Natural killer cell (primary cell): ENCODE results near the gene GULP1. TPM values are rescaled to one million over a fixed set of nuclear protein-coding genes. Genes with fewer than 3 reads are reported as not detected.

ENCODE experiments used
- ATAC-seq, 3 donors: fragments of 150-1000 bp in 2 of 3; fragments of 200-7000 bp in 1 of 3; cut with Tn5 transposase; 1 replicate in 1 of 3; 2 replicates in 2 of 3; pipeline ENCODE4 v1.10.0; 2021; ENCODE audit warnings: mild to moderate bottlenecking in 2 of 3, moderate library complexity in 2 of 3
- DNase-seq, 2 donors: peaks; one replicate each; pipeline versions ENCODE4 v3.0.0 to v3.0.0-alpha.2; 2013 to 2021; ENCODE audit warnings: mixed read lengths in 1 of 2
- H3K27ac ChIP-seq: one replicate; pipeline ENCODE4 v1.5.1; 2013; ENCODE audit warnings: mild to moderate bottlenecking, low read length
- H3K27me3 ChIP-seq: one replicate; pipeline ENCODE4 v1.6.1; 2013; ENCODE audit warnings: low read length; ENCODE audit not compliant: control insufficient read depth, insufficient read depth
- H3K36me3 ChIP-seq: one replicate; pipeline ENCODE4 v1.6.1; 2013; ENCODE audit warnings: low read length; ENCODE audit not compliant: control insufficient read depth, insufficient read depth
- H3K4me1 ChIP-seq: one replicate; pipeline ENCODE4 v1.6.1; 2013; ENCODE audit warnings: low read length; ENCODE audit not compliant: control insufficient read depth, insufficient read depth
- H3K4me3 ChIP-seq: one replicate; pipeline ENCODE4 v1.5.1; 2013; ENCODE audit warnings: low read length
- H3K9me3 ChIP-seq: one replicate; pipeline ENCODE4 v1.6.1; 2013; ENCODE audit warnings: low read length; ENCODE audit not compliant: control insufficient read depth, insufficient read depth
- H3K27ac Mint-ChIP-seq, 2 donors: one replicate each; pipeline ENCODE4 v1.8.0; 2022; ENCODE audit warnings: mild to moderate bottlenecking in 2 of 2, mixed read lengths in 2 of 2, moderate library complexity in 1 of 2
- H3K27me3 Mint-ChIP-seq, 2 donors: one replicate each; pipeline ENCODE4 v1.8.0; 2022; ENCODE audit warnings: low read depth in 2 of 2, mixed read lengths in 2 of 2
- H3K36me3 Mint-ChIP-seq: one replicate; pipeline ENCODE4 v1.8.0; 2022; ENCODE audit warnings: mixed read lengths
- H3K4me1 Mint-ChIP-seq, 2 donors: one replicate each; pipeline ENCODE4 v1.8.0; 2022; ENCODE audit warnings: mixed read lengths in 2 of 2
- H3K4me3 Mint-ChIP-seq: one replicate; pipeline ENCODE4 v1.8.0; 2022; ENCODE audit warnings: mild to moderate bottlenecking, moderate library complexity, mixed read lengths
- H3K9me3 Mint-ChIP-seq, 2 donors: one replicate each; pipeline ENCODE4 v1.8.0; 2022; ENCODE audit warnings: mixed read lengths in 2 of 2
- WGBS: methylation state at CpG from one replicate; pipeline ENCODE4 v1.1.7; 2013; ENCODE audit warnings: missing lambda C conversion rate; ENCODE audit not compliant: insufficient coverage; 5-methylcytosine and 5-hydroxymethylcytosine counted together
- intact Hi-C: fragments of 100-400 bp; cut with micrococcal nuclease; formaldehyde crosslinking; loops from one replicate; pipeline ENCODE4 v1.14.2; 2022
- total RNA-seq, 4 donors: library from RNA; stranded (reverse); fragments of 120-200 nt in 1 of 4; gene quantifications; one replicate each; pipeline versions ENCODE4 v1.2.3 to v1.2.4, GENCODE V29; 2013 to 2022
- TF ChIP-seq, protein P1 (sequence below): fragments of 200-600 bp; IDR thresholded peaks from one replicate; pipeline ENCODE4 v1.8.0; 2022; ENCODE audit warnings: antibody characterized with exemption

The GULP1 gene
- total RNA-seq, 3 donors from 2014 or later (not counting 1 experiment from before 2014, with no cell fraction given) = not detected

GRCh38 chr2:188572592-188572991, 280.9 kb downstream of the GULP1 start:
- Histone ChIP-seq H3K36me3 (no peaks in the 10 kb centered on the region), H3K9me3 (no peaks in the 10 kb centered on the region), H3K4me1 (no peaks in the 10 kb centered on the region), H3K27me3 (no peaks in the 10 kb centered on the region), H3K4me3 (no peak overlapping the region), H3K27ac (no peak overlapping the region)
- H3K27ac Mint-ChIP-seq = no peak overlapping the region
- H3K4me3 Mint-ChIP-seq = no peak overlapping the region
- DNase-seq (no peak), ATAC-seq (no peak)
- intact Hi-C loops = no loop called here
- H3K9me3 Mint-ChIP-seq = peaks cover 7 to 10% of the 10 kb centered on the region in 2 donors
- peaks cover 10% of the 10 kb centered on the region for H3K36me3 Mint-ChIP-seq
- no peaks in the 10 kb centered on the region for H3K27me3 Mint-ChIP-seq
- TF ChIP-seq, protein P1, sequence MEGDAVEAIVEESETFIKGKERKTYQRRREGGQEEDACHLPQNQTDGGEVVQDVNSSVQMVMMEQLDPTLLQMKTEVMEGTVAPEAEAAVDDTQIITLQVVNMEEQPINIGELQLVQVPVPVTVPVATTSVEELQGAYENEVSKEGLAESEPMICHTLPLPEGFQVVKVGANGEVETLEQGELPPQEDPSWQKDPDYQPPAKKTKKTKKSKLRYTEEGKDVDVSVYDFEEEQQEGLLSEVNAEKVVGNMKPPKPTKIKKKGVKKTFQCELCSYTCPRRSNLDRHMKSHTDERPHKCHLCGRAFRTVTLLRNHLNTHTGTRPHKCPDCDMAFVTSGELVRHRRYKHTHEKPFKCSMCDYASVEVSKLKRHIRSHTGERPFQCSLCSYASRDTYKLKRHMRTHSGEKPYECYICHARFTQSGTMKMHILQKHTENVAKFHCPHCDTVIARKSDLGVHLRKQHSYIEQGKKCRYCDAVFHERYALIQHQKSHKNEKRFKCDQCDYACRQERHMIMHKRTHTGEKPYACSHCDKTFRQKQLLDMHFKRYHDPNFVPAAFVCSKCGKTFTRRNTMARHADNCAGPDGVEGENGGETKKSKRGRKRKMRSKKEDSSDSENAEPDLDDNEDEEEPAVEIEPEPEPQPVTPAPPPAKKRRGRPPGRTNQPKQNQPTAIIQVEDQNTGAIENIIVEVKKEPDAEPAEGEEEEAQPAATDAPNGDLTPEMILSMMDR = no peak
- H3K4me1 Mint-ChIP-seq = no peaks in the 10 kb centered on the region
- WGBS = 71% methylated on average over 1 of the region's 1 CpG

DNA sequence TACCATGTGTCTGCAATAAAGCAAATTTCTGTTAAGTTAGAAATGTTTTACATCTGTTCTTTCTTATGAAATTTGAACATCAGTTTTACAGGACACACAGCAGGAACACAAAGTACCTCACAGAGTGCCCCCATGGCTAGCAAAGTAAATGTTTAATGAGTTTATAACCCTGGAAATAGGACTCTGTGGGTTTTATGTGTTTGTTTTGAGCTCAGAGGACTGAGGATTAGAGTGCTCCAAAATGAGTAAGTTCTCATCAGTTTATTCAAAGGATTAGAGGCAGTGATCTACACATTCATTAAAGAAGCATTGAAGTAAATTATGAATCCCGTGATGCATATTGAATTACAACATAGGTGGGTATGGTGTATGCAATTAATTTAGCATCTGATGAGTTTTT, 281.8 kb downstream of the GULP1 start:
- no peaks in the 10 kb centered on the region for H3K27me3 ChIP-seq
- H3K9me3 ChIP-seq = no peaks in the 10 kb centered on the region
- intact Hi-C loops = no loop called here
- Mint-ChIP-seq H3K27me3 (no peaks in the 10 kb centered on the region), H3K27ac (no peak overlapping the region), H3K4me3 (no peak overlapping the region), H3K9me3 (peaks cover 10% of the 10 kb centered on the region in 2 donors), H3K36me3 (peaks cover 10% of the 10 kb centered on the region), H3K4me1 (no peaks in the 10 kb centered on the region)
- no peak for ATAC-seq
- H3K36me3 ChIP-seq = no peaks in the 10 kb centered on the region
- WGBS = 80% methylated on average over 1 of the region's 1 CpG
- no peak overlapping the region for H3K27ac ChIP-seq
- no peaks in the 10 kb centered on the region for H3K4me1 ChIP-seq
- no peak overlapping the region for H3K4me3 ChIP-seq
- DNase-seq = no peak
- TF ChIP-seq, protein P1 = no peak

DNA sequence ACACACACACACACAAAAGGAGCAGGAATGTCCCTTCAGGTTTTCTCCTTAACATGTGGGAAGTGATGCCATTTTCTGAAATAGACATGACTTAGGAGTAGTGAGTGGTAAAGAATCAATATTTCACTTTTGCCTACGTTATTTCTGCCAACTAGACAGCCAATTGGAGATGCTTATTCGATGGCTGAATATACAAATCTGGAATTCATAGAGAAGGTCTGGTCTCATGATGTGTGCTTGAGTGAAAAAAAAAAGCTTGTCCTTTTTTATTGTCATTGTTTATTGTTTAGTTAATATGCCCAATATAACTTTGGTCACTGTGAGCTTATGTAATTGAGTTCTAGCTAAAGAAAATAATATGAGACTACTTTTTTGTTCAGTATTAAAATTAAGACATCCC, 284.3 kb downstream of the GULP1 start:
- Mint-ChIP-seq H3K27ac (no peak overlapping the region), H3K27me3 (no peaks in the 10 kb centered on the region), H3K9me3 (peaks cover 10% of the 10 kb centered on the region in 2 donors), H3K36me3 (peaks cover 10% of the 10 kb centered on the region), H3K4me1 (no peaks in the 10 kb centered on the region), H3K4me3 (no peak overlapping the region)
- Histone ChIP-seq H3K36me3 (no peaks in the 10 kb centered on the region), H3K4me1 (no peaks in the 10 kb centered on the region), H3K27ac (no peak overlapping the region), H3K9me3 (no peaks in the 10 kb centered on the region), H3K4me3 (no peak overlapping the region), H3K27me3 (no peaks in the 10 kb centered on the region)
- WGBS = 68% methylated on average over 2 of the region's 2 CpGs
- DNase-seq = no peak
- ATAC-seq = no peak
- TF ChIP-seq, protein P1 = no peak
- intact Hi-C loops = no loop called here

- DNase-seq (no peak), ATAC-seq (no peak)
- no peaks in the 10 kb centered on the region for H3K27me3 Mint-ChIP-seq
- Histone ChIP-seq H3K36me3 (no peaks in the 10 kb centered on the region), H3K27me3 (no peaks in the 10 kb centered on the region), H3K4me1 (no peaks in the 10 kb centered on the region), H3K9me3 (no peaks in the 10 kb centered on the region), H3K27ac (no peak overlapping the region), H3K4me3 (no peak overlapping the region)
- no peak overlapping the region for H3K27ac Mint-ChIP-seq
- WGBS = no CpG with 5 or more reads among the region's 1 CpG
- intact Hi-C loops = no loop called here
- no peaks in the 10 kb centered on the region for H3K4me1 Mint-ChIP-seq
- TF ChIP-seq, protein P1 = no peak
- no peak overlapping the region for H3K4me3 Mint-ChIP-seq
- peaks cover 10% of the 10 kb centered on the region for H3K36me3 Mint-ChIP-seq
- H3K9me3 Mint-ChIP-seq = peaks cover 7 to 12% of the 10 kb centered on the region in 2 donors
Observed at GRCh38 chr2:188576651-188577050, 285.0 kb downstream of the GULP1 start.
